OCI-LY7 (cell line): ENCODE measurements around the gene YBX3.

Experiments used
- EZH2phosphoT487 ChIP-seq: fragments of 200-600 bp; sonication (generic); IDR thresholded peaks from 2 replicates; pipeline ENCODE4 v1.6.1; 2018; ENCODE audit warnings: low read depth, borderline replicate concordance, mild to moderate bottlenecking, mixed run types, antibody characterized with exemption, low read length, moderate library complexity, mixed read lengths
- TF ChIP-seq, protein P1 (sequence below): fragments of 200-600 bp; sonication (generic); conservative IDR thresholded peaks from 2 replicates; pipeline ENCODE4 v1.5.1; 2014; ENCODE audit warnings: mild to moderate bottlenecking, antibody characterized with exemption, low read length, moderate library complexity, mixed read lengths

DNA sequence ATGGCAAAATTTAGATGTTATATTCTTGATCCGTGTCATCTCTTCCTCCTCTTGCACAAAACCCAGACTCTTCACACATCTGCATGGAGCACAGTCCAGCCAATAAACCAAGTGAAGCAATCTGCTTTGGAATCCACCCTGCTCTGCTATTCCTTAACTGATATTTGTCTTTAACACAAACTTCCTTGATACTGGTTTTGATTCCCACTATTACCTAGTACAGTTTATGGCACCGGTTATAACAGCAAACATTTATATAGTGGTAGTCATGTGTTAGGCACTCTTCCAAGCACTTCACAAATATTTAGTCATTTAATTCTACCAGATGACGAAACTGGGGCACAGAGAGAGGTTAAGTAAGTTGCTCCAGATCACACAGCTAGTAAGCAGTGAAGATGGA lies 61.8 kb downstream of the YBX3 start:
- TF ChIP-seq, protein P1, sequence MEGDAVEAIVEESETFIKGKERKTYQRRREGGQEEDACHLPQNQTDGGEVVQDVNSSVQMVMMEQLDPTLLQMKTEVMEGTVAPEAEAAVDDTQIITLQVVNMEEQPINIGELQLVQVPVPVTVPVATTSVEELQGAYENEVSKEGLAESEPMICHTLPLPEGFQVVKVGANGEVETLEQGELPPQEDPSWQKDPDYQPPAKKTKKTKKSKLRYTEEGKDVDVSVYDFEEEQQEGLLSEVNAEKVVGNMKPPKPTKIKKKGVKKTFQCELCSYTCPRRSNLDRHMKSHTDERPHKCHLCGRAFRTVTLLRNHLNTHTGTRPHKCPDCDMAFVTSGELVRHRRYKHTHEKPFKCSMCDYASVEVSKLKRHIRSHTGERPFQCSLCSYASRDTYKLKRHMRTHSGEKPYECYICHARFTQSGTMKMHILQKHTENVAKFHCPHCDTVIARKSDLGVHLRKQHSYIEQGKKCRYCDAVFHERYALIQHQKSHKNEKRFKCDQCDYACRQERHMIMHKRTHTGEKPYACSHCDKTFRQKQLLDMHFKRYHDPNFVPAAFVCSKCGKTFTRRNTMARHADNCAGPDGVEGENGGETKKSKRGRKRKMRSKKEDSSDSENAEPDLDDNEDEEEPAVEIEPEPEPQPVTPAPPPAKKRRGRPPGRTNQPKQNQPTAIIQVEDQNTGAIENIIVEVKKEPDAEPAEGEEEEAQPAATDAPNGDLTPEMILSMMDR, result no peak
- no peak for TF ChIP-seq EZH2phosphoT487
